Colonic mucosa (tissue), 4 donors: Measurements from ENCODE around the gene XAB2. TPM values are rescaled to one million over a fixed set of nuclear protein-coding genes. Genes with fewer than 3 reads are reported as not detected.

ENCODE experiments used
- DNase-seq: peaks from one replicate; pipeline ENCODE4 v3.0.0-alpha.2; 2020
- H3K27ac ChIP-seq: fragments of 200-600 bp; one replicate; pipeline ENCODE4 v1.8.0; 2021
- H3K27me3 ChIP-seq: fragments of 200-600 bp; one replicate; pipeline ENCODE4 v1.8.0; 2021
- H3K36me3 ChIP-seq: fragments of 200-600 bp; one replicate; pipeline ENCODE4 v1.8.0; 2021
- H3K4me1 ChIP-seq: fragments of 200-600 bp; one replicate; pipeline ENCODE4 v1.8.0; 2021; ENCODE audit warnings: mild to moderate bottlenecking
- H3K4me3 ChIP-seq: fragments of 200-600 bp; one replicate; pipeline ENCODE4 v1.8.0; 2021
- H3K9ac ChIP-seq, 2 donors: one replicate each; pipeline ENCODE4 v1.7.0; 2013; ENCODE audit warnings: control low read depth in 2 of 2, low read depth in 2 of 2, low read length in 2 of 2
- H3K9me3 ChIP-seq: fragments of 200-600 bp; one replicate; pipeline ENCODE4 v1.8.0; 2021
- CTCF ChIP-seq: fragments of 200-600 bp; IDR thresholded peaks from one replicate; pipeline ENCODE4 v1.8.0; 2022; ENCODE audit warnings: antibody characterized with exemption, mild to moderate bottlenecking
- intact Hi-C: fragments of 100-400 bp; cut with DNase I; formaldehyde crosslinking; loops from one replicate; pipeline ENCODE4 v1.14.1; 2022
- total RNA-seq, 2 donors: library from RNA; stranded (reverse); fragmentation: NEBNext Ultra II Directional in 1 of 2; extraction: Animal tissue kit (Norgen Biotek cat#: 25700) in 1 of 2; gene quantifications; one replicate each; pipeline ENCODE4 v1.2.1, GENCODE V29; 2021
- donor health status: healthy.
- donor health status: DM: no; HTN: no; CAD: no.
- donor health status: DM: no; HTN: no; CAD: no.

Gene XAB2
- total RNA-seq, 2 donors from 2014 or later: 28.3 to 48.1 TPM

- no peak for TF ChIP-seq CTCF
- Histone ChIP-seq H3K4me3 (no peak overlapping the region), H3K27me3 (no peaks in the 10 kb centered on the region), H3K9ac (no peak overlapping the region), H3K36me3 (no peaks in the 10 kb centered on the region), H3K4me1 (no peaks in the 10 kb centered on the region), H3K9me3 (no peaks in the 10 kb centered on the region), H3K27ac (no peak overlapping the region)
- DNase-seq: no peak
- intact Hi-C loops: no loop called here
These were observed 28.9 kb upstream of the XAB2 start for GRCh38 chr19:7658219-7658686.

DNA sequence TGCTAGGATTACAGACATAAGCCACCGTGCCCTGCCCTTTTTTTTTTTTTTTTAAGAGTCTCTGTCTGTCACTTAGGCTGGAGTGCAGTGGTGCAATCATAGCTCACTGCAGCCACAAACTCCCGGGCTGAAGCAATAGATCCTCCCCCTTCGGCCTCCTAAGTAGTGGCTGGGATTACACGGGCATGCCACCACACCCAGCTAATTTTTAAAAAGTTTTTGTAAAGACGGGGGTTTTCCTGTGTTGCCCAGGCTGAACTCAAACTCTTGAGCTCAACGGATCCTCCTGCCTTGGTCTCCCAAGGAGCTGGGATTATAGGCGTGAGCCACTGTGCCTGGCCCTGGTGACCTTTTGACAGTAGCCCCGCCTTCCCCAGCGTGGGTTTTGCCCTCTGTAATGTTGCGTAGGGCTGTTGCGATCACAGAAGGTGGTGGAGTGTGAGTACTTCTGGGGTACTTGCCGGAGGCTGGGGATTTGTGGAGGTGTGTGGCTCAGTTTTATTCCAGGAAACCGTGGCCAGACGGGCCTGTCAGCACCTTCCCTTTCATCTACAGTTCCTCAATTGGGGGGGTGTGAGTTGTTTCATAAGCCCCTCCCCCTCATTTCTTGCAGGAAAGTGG lies 27.9 kb upstream of the XAB2 start:
- intact Hi-C loops: no loop called here
- no peak overlapping the region for H3K27ac ChIP-seq
- no peak for TF ChIP-seq CTCF

GRCh38 chr19:7655581-7655980 lies 26.2 kb upstream of the XAB2 start:
- no peak for DNase-seq
- H3K36me3 ChIP-seq: no peaks in the 10 kb centered on the region
- H3K27ac ChIP-seq: no peak overlapping the region
- H3K9me3 ChIP-seq: no peaks in the 10 kb centered on the region
- no peak overlapping the region for H3K9ac ChIP-seq
- H3K27me3 ChIP-seq: no peaks in the 10 kb centered on the region
- intact Hi-C loops: no loop called here
- no peak for TF ChIP-seq CTCF
- no peaks in the 10 kb centered on the region for H3K4me1 ChIP-seq
- H3K4me3 ChIP-seq: no peak overlapping the region

More for the DNA sequence above, 27.9 kb upstream of the XAB2 start:
- DNase-seq: no peak
- Histone ChIP-seq H3K9me3 (no peaks in the 10 kb centered on the region), H3K4me1 (no peaks in the 10 kb centered on the region), H3K36me3 (no peaks in the 10 kb centered on the region), H3K4me3 (no peak overlapping the region), H3K27me3 (no peaks in the 10 kb centered on the region), H3K9ac (no peak overlapping the region)

GRCh38 chr19:7654401-7654800 lies 25.1 kb upstream of the XAB2 start:
- Histone ChIP-seq H3K4me3 (no peak overlapping the region), H3K4me1 (no peaks in the 10 kb centered on the region), H3K27ac (no peak overlapping the region), H3K36me3 (no peaks in the 10 kb centered on the region), H3K9me3 (no peaks in the 10 kb centered on the region), H3K27me3 (no peaks in the 10 kb centered on the region), H3K9ac (no peak overlapping the region)
- no peak for TF ChIP-seq CTCF
- DNase-seq: no peak
- intact Hi-C loops: no loop called here

DNA sequence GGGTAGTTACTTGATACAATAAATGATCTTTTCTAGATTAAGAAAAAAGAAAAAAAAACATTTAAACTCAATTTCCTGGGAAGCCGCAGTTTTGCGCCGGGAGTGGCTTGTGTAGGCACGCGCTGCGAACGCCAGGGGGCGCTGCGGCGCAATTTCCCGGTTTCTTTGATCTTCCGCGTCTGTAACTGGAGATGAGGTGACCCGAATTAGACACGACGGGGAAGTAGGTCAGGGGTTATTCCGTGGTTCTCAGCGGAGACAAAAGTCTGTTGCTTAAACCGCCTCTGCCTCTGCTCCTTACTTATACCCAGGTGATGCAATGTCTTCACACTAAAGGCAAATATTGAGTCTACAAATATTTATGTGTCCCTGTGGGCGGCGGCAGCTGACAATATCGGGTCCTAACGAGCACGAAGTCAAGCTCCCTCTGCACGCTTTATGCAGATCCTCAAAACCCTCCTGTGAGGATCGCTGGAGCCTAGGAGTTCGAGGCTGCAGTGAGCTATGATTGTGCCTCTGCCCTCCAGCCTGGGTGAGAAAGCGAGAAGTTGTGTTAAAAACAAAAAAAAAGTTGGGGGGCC lies 22.8 kb upstream of the XAB2 start:
- H3K4me1 ChIP-seq: no peaks in the 10 kb centered on the region
- TF ChIP-seq CTCF: peak; percentile 98
- no peaks in the 10 kb centered on the region for H3K36me3 ChIP-seq
- no peaks in the 10 kb centered on the region for H3K27me3 ChIP-seq
- H3K9ac ChIP-seq: peak overlapping the region in 1 of 2 donors; percentile 26
- H3K4me3 ChIP-seq: no peak overlapping the region
- H3K27ac ChIP-seq: no peak overlapping the region
- peak; percentile 91 for DNase-seq
- no peaks in the 10 kb centered on the region for H3K9me3 ChIP-seq
- intact Hi-C loops: no loop called here
